ENCODE data around the gene AKAP12. TPM values are rescaled to one million over a fixed set of nuclear protein-coding genes. Genes with fewer than 3 reads are reported as not detected.

Gene AKAP12
- total RNA-seq, 4 donors from 2014 or later, result 112 to 468 (median 340) TPM

- no peak for TF ChIP-seq CTCF (IDR thresholded peaks at IDR 0.05; ENCODE audit: low read depth)
These were observed 96.2 kb downstream of the AKAP12 start for GRCh38 chr6:151335930-151336329.

DNA sequence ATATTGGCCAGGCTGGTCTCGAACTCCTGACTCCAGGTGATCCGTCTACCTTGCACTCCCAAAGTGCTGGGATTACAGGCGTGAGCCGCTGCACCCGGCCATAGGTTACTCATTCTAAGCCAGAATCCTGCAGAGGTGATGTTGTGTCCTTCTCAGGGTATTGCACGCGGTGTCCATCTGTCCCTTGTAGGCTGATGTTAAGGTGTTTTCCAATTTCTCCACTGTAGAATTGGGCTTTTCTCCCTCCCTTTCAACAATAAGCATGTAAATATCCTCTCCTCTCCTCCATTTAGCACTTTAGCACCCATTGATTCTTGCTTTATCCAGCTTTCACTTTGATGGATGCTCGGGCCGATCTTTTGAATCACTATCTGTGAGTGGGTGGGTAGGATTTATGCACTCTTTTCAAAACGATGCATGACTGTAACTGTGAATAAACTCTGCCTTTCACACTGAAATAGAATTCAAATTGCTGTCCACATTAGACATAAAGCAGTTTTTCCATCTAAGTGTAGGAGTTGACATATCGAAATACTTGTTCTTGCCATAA lies 99.0 kb downstream of the AKAP12 start:
- TF ChIP-seq CTCF (IDR thresholded peaks at IDR 0.05; ENCODE audit: low read depth), result no peak

- TF ChIP-seq CTCF (IDR thresholded peaks at IDR 0.05; ENCODE audit: low read depth), result no peak
These were observed 99.6 kb downstream of the AKAP12 start for GRCh38 chr6:151339369-151339768.

GRCh38 chr6:151340219-151340978 lies 100.6 kb downstream of the AKAP12 start:
- no peak for TF ChIP-seq CTCF (IDR thresholded peaks at IDR 0.05; ENCODE audit: low read depth)

DNA sequence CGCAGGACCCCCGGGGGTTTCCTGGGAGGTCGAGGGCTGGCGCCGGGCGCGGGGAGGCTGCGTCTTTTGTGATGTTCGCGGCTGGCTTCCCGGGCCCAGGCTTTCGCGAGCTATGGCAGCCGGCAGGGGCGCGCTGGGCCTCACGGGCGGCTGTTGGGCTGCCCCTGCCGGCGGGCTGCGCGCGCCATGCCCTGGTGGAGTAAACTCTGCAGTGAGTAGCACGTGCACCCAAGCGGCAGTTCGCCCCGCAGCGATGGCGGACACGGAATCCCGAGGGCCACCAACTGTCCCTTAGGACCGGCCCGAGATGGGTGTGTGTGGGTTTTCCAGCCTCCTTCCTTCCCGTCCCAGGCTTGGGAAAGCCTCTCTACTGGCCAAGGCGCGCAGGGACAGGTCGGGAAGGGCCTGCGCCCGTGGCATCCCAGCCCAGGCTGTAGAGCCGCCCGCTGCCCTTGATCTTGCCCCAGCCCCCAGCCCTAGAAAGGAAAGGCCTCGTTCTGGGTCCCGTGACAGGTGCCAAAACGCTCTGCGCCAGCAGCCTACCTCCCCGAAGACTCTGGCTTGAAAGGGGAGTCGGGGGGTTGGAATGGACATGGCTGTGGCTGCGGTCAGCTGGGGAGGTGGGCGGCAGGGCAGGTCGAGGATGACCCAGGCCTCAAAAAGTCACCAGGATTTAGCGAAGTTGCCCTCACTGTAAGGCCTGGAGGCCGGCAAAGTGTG lies 101.9 kb downstream of the AKAP12 start:
- no peak for TF ChIP-seq CTCF (IDR thresholded peaks at IDR 0.05; ENCODE audit: low read depth)

DNA sequence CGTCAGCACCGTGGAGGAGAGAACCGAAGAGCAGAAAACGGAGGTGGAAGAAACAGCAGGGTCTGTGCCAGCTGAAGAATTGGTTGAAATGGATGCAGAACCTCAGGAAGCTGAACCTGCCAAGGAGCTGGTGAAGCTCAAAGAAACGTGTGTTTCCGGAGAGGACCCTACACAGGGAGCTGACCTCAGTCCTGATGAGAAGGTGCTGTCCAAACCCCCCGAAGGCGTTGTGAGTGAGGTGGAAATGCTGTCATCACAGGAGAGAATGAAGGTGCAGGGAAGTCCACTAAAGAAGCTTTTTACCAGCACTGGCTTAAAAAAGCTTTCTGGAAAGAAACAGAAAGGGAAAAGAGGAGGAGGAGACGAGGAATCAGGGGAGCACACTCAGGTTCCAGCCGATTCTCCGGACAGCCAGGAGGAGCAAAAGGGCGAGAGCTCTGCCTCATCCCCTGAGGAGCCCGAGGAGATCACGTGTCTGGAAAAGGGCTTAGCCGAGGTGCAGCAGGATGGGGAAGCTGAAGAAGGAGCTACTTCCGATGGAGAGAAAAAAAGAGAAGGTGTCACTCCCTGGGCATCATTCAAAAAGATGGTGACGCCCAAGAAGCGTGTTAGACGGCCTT lies 110.0 kb downstream of the AKAP12 start:
- no peak for TF ChIP-seq CTCF (IDR thresholded peaks at IDR 0.05; ENCODE audit: low read depth)
